ENCODE data around the gene DCHS1. TPM values are rescaled to one million over a fixed set of nuclear protein-coding genes. Genes with fewer than 3 reads are reported as not detected.

Gene DCHS1
- total RNA-seq, 1 experiment from 2014 or later: 14.2 TPM

- ATAC-seq (no peak), DNase-seq (ENCODE audit: low spot score) (no peak)
- Mint-ChIP-seq H3K4me3 (no peak overlapping the region), H3K9me3 (no peaks in the 10 kb centered on the region), H3K36me3 (no peaks in the 10 kb centered on the region), H3K27ac (no peak overlapping the region), H3K27me3 (ENCODE audit: low read depth) (no peaks in the 10 kb centered on the region), H3K4me1 (no peaks in the 10 kb centered on the region)
- ChIA-PET POLR2A (no interaction called here), CTCF (interaction anchor here (0.7 to 1.2 kb wide), 2 partner anchors 138 to 173 kb away, joined by 3 read pairs; no protein-coding TSS in a partner anchor)
- TF ChIP-seq TP53 (CRISPR knock-in tag; IDR thresholded peaks at IDR 0.05): no peak
- no peak for TF ChIP-seq MYBL2 (CRISPR knock-in tag; IDR thresholded peaks at IDR 0.05)
- TF ChIP-seq, protein P1, sequence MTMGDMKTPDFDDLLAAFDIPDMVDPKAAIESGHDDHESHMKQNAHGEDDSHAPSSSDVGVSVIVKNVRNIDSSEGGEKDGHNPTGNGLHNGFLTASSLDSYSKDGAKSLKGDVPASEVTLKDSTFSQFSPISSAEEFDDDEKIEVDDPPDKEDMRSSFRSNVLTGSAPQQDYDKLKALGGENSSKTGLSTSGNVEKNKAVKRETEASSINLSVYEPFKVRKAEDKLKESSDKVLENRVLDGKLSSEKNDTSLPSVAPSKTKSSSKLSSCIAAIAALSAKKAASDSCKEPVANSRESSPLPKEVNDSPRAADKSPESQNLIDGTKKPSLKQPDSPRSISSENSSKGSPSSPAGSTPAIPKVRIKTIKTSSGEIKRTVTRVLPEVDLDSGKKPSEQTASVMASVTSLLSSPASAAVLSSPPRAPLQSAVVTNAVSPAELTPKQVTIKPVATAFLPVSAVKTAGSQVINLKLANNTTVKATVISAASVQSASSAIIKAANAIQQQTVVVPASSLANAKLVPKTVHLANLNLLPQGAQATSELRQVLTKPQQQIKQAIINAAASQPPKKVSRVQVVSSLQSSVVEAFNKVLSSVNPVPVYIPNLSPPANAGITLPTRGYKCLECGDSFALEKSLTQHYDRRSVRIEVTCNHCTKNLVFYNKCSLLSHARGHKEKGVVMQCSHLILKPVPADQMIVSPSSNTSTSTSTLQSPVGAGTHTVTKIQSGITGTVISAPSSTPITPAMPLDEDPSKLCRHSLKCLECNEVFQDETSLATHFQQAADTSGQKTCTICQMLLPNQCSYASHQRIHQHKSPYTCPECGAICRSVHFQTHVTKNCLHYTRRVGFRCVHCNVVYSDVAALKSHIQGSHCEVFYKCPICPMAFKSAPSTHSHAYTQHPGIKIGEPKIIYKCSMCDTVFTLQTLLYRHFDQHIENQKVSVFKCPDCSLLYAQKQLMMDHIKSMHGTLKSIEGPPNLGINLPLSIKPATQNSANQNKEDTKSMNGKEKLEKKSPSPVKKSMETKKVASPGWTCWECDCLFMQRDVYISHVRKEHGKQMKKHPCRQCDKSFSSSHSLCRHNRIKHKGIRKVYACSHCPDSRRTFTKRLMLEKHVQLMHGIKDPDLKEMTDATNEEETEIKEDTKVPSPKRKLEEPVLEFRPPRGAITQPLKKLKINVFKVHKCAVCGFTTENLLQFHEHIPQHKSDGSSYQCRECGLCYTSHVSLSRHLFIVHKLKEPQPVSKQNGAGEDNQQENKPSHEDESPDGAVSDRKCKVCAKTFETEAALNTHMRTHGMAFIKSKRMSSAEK (CRISPR knock-in tag; IDR thresholded peaks at IDR 0.05; ENCODE audit: borderline replicate concordance): no peak
- no peak for TF ChIP-seq RELA (CRISPR knock-in tag; IDR thresholded peaks at IDR 0.05; ENCODE audit: borderline replicate concordance)
- no peak for TF ChIP-seq ZMAT4 (CRISPR knock-in tag; IDR thresholded peaks at IDR 0.05)
- no peak for TF ChIP-seq SOX15 (CRISPR knock-in tag; IDR thresholded peaks at IDR 0.05)
- no peak for TF ChIP-seq CBFB (CRISPR knock-in tag; IDR thresholded peaks at IDR 0.05; ENCODE audit: low read depth)
- TF ChIP-seq, protein P2, sequence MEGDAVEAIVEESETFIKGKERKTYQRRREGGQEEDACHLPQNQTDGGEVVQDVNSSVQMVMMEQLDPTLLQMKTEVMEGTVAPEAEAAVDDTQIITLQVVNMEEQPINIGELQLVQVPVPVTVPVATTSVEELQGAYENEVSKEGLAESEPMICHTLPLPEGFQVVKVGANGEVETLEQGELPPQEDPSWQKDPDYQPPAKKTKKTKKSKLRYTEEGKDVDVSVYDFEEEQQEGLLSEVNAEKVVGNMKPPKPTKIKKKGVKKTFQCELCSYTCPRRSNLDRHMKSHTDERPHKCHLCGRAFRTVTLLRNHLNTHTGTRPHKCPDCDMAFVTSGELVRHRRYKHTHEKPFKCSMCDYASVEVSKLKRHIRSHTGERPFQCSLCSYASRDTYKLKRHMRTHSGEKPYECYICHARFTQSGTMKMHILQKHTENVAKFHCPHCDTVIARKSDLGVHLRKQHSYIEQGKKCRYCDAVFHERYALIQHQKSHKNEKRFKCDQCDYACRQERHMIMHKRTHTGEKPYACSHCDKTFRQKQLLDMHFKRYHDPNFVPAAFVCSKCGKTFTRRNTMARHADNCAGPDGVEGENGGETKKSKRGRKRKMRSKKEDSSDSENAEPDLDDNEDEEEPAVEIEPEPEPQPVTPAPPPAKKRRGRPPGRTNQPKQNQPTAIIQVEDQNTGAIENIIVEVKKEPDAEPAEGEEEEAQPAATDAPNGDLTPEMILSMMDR (IDR thresholded peaks at IDR 0.05): no peak
- TF ChIP-seq RORB (CRISPR knock-in tag; IDR thresholded peaks at IDR 0.05): no peak
- TF ChIP-seq NR1H2 (CRISPR knock-in tag; IDR thresholded peaks at IDR 0.05): no peak
- TF ChIP-seq ZNF671 (CRISPR knock-in tag; IDR thresholded peaks at IDR 0.05): no peak
- no peak for TF ChIP-seq ATF1 (CRISPR knock-in tag; IDR thresholded peaks at IDR 0.05)
- no peak for TF ChIP-seq JUN (CRISPR knock-in tag; IDR thresholded peaks at IDR 0.05)
These were observed 38.9 kb downstream of the DCHS1 start for GRCh38 chr11:6616596-6617250.

DNA sequence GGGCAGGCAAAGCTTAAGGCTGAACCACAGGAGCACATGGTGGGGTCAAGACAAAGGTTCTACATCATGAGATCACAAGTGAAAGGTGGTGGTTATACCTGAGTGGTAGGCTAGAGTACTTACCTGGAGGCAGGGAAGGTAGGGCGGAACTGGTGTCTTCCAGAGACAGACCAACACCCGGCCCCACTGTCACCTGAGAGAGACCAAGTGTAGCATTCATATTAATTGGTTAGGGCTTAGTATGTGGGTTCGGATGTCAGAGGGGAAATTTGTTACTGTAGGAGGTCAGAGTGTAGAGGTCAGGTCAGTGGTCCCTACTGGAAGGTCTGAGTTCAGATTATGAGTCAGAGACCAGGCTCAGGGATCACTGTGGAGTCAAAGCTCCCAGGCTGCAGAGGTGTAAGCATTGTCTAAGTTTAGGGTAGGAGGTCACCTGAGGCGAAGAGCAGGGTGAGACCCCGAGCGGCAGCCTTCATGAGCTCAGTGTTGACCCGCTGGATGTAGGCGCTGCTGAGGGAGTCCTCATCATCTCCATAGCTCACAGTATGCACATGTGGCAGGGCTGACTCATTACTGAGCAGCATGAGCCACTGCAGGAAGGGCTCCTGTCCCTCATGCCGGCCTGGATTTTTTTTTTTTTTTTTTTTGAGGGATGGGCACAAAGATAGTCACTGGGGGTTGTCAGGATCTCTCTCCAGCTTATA, 39.6 kb downstream of the DCHS1 start:
- peaks cover 4% of the 10 kb centered on the region for H3K4me1 Mint-ChIP-seq
- H3K9me3 Mint-ChIP-seq: no peaks in the 10 kb centered on the region
- no peak for DNase-seq (ENCODE audit: low spot score)
- H3K27ac Mint-ChIP-seq: no peak overlapping the region
- no peak overlapping the region for H3K4me3 Mint-ChIP-seq
- ChIA-PET CTCF (interaction anchor here (0.7 to 1.2 kb wide), 2 partner anchors 139 to 172 kb away, joined by 3 read pairs; no protein-coding TSS in a partner anchor), POLR2A (no interaction called here)
- no peaks in the 10 kb centered on the region for H3K27me3 Mint-ChIP-seq (ENCODE audit: low read depth)
- no peaks in the 10 kb centered on the region for H3K36me3 Mint-ChIP-seq
- ATAC-seq: no peak
- TF ChIP-seq, protein P3, sequence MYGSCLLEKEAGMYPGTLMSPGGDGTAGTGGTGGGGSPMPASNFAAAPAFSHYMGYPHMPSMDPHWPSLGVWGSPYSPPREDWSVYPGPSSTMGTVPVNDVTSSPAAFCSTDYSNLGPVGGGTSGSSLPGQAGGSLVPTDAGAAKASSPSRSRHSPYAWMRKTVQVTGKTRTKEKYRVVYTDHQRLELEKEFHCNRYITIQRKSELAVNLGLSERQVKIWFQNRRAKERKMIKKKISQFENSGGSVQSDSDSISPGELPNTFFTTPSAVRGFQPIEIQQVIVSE (CRISPR knock-in tag; IDR thresholded peaks at IDR 0.05; ENCODE audit: borderline replicate concordance): no peak
- TF ChIP-seq GTF2I (CRISPR knock-in tag; conservative IDR thresholded peaks at IDR 0.05) (no peak), ELF4 (CRISPR knock-in tag; IDR thresholded peaks at IDR 0.05; ENCODE audit: low read depth) (no peak), KAT7 (CRISPR knock-in tag; IDR thresholded peaks at IDR 0.05; ENCODE audit: borderline replicate concordance) (no peak), TP53 (CRISPR knock-in tag; IDR thresholded peaks at IDR 0.05) (no peak), NR2C2 (CRISPR knock-in tag; IDR thresholded peaks at IDR 0.05) (no peak), ZSCAN18 (CRISPR knock-in tag; IDR thresholded peaks at IDR 0.05) (no peak), MYBL2 (CRISPR knock-in tag; IDR thresholded peaks at IDR 0.05) (no peak), SMAD4 (CRISPR knock-in tag; IDR thresholded peaks at IDR 0.05) (no peak), ZNF232 (CRISPR knock-in tag; IDR thresholded peaks at IDR 0.05) (no peak), PRRX2 (CRISPR knock-in tag; IDR thresholded peaks at IDR 0.05) (no peak), NFE2L1 (CRISPR knock-in tag; IDR thresholded peaks at IDR 0.05) (no peak), ZBTB21 (CRISPR knock-in tag; IDR thresholded peaks at IDR 0.05; ENCODE audit: borderline replicate concordance) (no peak), ZNF396 (CRISPR knock-in tag; IDR thresholded peaks at IDR 0.05; ENCODE audit: borderline replicate concordance) (no peak), JAZF1 (CRISPR knock-in tag; IDR thresholded peaks at IDR 0.05) (no peak)
- TF ChIP-seq, protein P4, sequence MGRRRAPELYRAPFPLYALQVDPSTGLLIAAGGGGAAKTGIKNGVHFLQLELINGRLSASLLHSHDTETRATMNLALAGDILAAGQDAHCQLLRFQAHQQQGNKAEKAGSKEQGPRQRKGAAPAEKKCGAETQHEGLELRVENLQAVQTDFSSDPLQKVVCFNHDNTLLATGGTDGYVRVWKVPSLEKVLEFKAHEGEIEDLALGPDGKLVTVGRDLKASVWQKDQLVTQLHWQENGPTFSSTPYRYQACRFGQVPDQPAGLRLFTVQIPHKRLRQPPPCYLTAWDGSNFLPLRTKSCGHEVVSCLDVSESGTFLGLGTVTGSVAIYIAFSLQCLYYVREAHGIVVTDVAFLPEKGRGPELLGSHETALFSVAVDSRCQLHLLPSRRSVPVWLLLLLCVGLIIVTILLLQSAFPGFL (CRISPR knock-in tag; IDR thresholded peaks at IDR 0.05; ENCODE audit: borderline replicate concordance): no peak
